HG02943 (cell line): ENCODE results near the gene PCGF5.
A peak's percentile ranks its signal among the peaks of the same experiment; 100 is the strongest.
"Not testable (repeated sequence)": the region's sequence is repeated elsewhere in the genome, so short reads cannot be mapped to it uniquely, and the experiment has no call there.

Source experiments
- ATAC-seq: cut with Tn5 transposase; IDR thresholded peaks from one replicate; pipeline ENCODE4 v1.9.1; 2021; ENCODE audit warnings: mild to moderate bottlenecking, low read depth, moderate library complexity; ENCODE audit not compliant: unreplicated experiment

PCGF5 gene

DNA sequence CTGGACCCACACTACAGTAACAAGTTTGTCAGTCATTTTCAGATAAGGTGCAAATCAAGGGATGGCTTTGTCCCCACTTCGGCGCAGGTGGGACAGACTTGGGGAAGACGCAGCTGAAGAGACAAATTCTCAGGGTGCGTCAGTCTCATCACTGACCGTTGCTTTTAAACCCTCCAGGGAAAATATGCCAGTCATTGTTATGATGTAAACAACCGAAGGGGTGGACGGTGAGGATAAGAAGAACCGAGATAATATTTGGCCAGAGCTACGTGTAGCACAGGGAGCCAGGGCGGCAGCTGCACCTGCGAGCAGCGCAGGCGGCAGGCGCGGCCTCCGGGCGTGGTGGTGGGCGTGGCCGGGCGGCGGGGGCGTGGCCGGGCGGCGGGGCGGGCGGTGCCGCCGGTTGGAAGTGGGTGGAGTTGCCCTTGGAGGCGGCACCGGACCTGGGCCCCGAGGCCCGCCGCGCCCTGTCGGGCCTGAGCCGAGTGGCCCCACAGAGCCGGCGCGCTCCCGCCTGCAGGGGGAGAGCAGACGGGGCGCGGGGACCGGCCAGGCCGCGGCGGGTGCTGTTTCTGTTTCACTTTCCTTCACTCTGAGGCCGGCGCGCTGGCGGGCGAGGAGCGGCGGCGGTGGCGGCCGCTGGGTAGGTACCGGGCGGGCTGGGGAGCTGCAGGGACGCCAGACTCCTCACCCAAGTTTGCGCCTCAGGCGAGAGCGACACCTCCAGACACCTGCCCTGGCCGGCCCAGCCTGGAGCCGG, at the start of gene PCGF5:
Gene PCGF5 (plus strand): TSS at position 470 of the 760 bp plus-strand sequence. CDS start 2,209 bp downstream, outside the sequence.
- ATAC-seq: peak; percentile 93

DNA sequence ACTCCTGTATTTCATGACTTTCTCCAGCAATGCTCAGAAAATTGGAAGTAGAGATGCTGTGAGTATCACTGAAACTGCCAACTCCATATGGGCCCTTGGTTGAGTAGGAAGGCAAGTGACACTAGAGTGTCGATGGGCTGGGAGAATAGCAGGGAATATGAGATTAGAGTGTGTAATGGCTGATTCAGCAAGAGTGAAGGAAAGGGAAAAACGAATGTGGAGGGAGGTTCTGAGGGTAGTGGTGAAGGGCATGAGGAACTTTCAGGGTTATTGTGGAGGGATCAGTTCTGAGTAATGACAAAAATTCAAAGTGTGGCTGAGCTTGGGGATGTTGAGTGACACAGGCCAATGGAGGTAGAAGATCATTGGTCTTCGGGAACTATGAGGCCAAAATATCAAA, 49.0 kb upstream of the PCGF5 start:
- no peak for ATAC-seq

DNA sequence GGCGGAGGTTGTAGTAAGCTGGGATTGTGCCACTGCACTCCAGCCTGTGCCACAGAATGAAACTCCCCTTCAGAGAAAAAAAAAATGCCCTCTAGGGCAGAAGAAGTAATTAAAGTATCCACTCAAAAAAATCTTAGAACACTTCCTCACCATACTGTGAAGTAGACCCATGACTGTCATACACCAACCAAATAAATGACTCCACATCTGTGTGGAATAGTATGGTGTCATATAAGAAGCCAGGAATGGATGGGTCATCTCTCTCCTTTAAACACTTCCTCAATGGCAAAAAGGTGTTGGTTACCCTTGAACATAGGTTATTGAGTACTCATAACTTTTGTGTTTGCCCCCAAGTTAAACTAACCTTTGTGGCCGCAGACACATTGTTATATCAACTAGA, 48.1 kb upstream of the PCGF5 start:
- no peak for ATAC-seq

DNA sequence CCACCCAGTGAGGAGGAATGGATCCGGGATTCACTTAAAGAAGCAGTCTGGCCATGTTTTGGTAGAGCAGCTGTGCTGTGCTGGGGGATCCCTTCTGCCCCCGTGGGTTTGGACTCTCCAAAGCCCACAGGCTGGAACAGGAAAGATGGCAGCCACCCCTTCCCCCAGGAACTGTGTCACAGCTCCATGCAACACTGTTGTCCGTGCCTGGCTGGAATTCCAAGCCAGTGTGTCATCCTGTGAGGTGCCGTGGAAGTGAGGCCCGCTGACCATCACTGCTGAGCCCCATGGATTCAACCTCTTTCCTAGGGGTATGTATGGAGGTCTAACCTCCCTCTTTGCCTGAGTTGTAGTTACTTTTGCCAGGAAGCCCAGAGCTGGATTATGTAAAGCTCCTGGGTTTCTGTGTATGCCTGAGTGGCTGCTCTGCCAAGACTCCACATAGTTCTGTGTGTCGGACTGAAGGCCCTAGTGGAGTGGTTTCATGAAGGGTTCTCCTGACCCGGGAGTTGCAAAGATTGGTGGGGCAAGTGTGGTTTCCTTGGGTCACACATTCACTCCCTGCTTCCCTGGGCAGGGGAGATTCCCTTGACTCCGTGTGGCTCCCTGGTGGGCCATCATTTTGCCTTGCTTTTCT, 35.1 kb upstream of the PCGF5 start:
- ATAC-seq: no peak

DNA sequence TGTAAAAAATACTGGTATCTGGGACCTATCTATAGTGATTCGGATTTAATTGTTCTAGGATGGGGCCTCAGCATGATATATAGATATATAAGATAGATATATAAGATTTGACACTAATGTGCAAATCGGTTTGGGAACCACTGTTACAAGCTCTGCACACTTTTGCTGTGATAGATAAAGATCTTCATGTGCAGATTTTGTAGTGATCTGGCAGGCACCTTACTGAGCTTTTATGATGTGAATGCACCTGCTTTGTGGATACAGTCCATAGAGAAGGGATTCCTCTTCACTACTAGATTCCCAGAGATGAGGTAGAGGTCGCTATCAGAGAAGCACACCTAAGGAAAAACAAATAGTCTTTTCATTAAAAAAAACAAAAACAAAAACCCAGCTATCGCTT, 33.3 kb upstream of the PCGF5 start:
- no peak for ATAC-seq

DNA sequence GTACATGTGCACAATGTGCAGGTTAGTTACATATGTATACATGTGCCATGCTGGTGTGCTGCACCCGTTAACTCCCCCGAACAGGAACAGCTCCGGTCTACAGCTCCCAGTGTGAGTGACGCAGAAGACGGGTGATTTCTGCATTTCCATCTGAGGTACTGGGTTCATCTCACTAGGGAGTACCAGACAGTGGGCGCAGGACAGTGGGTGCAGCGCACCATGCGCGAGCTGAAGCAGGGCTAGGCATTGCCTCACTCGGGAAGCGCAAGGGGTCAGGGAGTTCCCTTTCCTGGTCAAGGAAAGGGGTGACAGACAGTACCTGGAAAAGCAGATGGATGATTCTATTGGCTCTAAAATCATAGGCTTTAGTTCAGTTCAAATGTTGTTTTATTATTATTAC, 32.5 kb upstream of the PCGF5 start:
- ATAC-seq: not testable (repeated sequence)

- no peak for ATAC-seq
These were observed 31.6 kb upstream of the PCGF5 start for GRCh38 chr10:91188889-91189288.

GRCh38 chr10:91190388-91190870, 30.0 kb upstream of the PCGF5 start:
- no peak for ATAC-seq

- no peak for ATAC-seq
These were observed 29.4 kb upstream of the PCGF5 start for GRCh38 chr10:91190876-91191583.

GRCh38 chr10:91191584-91191919, 28.9 kb upstream of the PCGF5 start:
- ATAC-seq: no peak

DNA sequence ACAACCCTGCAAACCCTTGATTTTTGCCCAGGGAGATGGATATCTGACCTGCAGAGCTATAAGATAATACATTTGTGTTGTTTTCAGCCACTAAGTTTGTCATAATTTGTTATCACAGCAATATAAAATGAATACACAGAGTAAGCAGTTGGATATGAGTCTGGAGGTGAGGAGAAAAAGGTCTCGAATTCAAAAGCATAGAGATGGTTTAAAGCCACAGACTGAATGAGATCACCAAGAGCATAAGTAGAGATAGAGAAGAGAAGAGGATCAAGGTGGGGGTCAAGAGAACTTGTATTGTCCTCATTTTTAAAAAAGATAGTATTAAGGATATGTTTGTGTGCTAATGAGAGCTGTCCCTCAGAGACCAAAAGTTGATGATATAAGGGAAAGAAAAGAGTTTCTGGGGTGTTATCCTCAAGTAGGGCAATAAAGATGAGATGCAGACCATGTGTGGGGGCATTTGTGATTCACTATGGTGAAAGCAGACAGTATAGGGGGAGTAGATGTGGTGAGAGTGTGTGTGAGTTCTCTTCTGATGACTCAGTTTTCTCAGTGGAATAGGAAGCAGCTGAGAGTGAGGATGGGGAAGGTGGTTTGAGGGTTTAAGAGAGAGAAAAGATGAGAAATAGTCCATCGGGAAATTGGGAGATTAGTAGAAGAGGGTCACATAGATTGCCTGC, 25.8 kb upstream of the PCGF5 start:
- no peak for ATAC-seq

- no peak for ATAC-seq
These were observed 24.0 kb upstream of the PCGF5 start for GRCh38 chr10:91196268-91197048.

GRCh38 chr10:91197127-91197526, 23.3 kb upstream of the PCGF5 start:
- no peak for ATAC-seq

DNA sequence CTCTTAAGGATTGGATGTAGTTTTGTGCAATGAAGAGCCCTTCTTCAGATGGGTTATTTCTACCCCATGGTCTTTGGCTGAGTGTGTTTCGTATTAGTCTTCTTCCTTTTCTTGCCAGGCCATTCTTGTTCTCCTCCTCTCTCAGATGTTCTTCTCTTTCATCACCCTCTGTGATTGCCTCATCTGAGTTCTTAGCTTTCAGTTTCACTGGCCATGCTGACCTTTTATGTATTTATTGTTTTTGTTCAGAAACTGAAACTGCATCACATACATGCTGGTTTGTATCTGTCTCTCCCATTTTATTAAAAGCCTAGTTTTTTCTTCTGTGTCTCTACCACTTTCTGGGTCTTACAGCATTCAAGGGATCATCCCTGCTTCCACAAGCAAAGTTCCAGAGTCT, 21.7 kb upstream of the PCGF5 start:
- peak; percentile 78 for ATAC-seq

DNA sequence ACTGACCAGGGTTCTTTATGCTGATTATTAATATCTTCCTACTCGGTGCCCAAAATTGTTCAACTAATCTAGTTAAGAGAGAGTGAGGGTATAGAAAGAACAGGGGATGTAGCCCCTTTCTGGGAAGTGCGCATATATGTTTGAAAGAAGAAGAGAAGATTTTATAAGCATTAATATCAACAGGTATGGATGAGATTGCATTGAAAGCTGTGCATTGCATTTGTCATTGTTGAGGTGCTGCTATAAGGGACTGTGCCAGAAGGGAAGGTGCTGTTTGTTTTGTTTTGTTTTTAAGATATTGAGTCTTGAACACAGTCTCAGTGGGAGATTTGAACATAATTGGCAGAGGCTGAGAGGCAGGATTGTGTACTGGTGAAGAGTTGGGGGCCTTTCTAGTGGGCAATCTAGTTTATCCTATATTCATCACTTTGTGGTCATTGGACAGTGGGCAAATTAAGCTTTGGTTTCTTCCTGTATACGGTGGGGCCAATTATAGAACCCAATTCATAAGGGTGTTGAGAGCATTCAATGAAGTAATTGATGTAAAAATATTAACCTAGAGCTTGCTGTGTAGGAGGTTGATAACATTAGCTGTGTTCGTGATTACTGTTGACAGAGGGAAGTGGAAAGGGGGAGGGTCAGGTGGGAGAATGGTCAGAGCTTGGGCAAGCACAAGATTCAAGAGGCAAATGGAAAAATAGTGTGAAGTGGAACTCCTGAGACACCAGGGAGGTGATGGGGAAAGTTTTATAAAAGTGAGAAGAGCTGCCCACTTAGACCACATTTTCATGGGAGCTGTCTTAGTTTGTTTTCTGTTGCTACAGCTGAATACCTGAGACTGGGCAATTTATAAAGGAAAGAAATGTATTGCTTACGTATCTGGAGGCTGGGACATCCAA, 19.9 kb upstream of the PCGF5 start:
- ATAC-seq: no peak

DNA sequence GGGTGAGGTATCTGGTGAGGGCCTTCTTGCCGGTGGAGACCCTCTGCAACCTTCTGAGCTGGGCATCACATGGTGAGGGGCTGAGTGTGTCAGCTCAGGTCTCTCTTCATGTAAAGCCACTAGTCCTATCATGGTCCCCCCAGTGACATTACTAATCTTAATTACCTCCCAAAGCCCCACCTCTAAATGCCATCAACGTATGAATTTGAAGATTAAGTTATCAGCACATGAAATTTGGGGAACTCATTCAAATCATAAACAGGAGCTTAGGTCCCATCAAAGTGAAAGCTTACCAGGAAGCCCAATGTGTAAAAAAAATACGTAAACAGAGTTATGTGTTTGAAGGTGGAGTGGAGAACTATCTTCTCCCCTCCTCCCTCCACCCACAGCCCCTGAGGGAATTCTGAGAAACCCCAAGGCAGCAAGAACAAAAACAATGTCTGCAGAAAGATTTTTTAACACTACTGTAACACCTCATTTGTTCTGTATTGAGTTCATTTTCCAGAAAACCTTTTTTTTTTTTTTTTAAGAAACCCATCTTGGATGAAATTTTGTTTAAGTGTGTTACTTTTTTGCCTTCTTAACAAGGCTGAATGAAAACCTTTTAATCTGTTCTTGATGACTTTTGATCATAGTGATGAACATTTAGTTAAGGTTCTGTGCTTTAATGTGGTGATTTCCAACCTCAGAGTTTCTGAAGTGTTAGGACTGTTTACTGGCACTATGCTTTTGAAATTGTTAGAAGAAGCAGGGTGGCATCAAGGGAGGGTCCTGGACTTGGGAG, 19.1 kb upstream of the PCGF5 start:
- ATAC-seq: no peak

DNA sequence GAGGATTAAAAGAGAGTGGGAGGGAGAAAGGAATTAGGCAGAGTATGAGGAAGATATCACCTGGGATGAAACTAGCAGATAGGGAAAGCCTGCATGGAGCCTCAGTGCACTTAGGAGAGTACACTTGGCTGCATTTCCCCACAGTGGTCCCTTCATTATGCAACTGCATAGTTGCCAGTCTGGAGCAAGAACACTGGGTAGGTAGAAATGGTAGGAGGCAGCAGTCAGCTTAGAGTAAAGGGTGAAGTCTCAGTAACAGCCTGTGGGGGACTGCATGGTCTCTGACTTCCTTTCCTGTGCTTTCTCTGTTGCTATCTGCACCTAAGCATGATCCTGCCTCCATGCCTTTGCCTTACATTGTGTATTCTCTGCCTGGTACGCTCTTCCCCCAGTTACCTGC, 14.0 kb upstream of the PCGF5 start:
- no peak for ATAC-seq

DNA sequence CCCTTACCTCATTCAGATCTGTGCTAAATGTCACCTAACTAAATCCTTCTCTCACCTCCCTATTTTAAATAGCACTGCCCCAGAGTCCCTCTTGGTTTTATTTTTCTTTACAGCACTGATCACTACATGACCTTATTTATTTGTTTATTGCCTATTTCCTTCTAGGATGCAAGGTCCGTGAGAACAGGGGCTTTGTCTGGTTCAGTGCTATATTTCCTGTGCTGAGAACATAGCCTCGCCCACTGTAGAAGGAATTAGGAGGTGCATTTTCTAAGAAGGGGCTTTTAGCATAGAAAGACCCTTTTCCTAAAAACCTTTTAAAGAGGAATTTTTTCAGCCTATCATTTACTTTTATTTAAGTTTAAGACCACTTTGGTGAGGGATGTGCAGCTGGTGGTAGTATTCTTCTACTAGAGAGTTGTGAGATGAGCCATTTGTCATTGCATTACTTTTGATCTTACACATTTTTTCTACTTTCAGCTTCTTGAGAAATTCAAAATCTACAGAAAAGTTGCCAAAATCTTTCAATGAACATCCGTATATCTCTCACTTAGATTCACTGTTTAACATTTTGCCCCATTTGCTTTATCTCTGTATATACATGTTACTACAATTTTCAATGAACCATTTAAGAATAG, 13.5 kb upstream of the PCGF5 start:
- ATAC-seq: no peak
